ENCODE measurements around the gene COL13A1. TPM values are rescaled to one million over a fixed set of nuclear protein-coding genes. Genes with fewer than 3 reads are reported as not detected.

The COL13A1 gene
- total and polyA plus RNA-seq, 2 of the 8 experiments (the other 6 are each of a cell fraction or from before 2014, with no cell fraction given), result 2.6 to 5.2 TPM

- TF ChIP-seq POU5F1 (IDR thresholded peaks at IDR 0.05; ENCODE audit: low read depth, low read length) (no peak), CHD2 (IDR thresholded peaks at IDR 0.05; ENCODE audit: low read length) (no peak)
These were observed 29.6 kb downstream of the COL13A1 start (continued) for GRCh38 chr10:69831231-69831855.

All from H1 (cell line).